Vagina (tissue), 2 donors: ENCODE data around the gene CSRNP3. TPM values are rescaled to one million over a fixed set of nuclear protein-coding genes. Genes with fewer than 3 reads are reported as not detected.

ENCODE experiments used
- DNase-seq, 2 donors: peaks; one replicate each; pipeline ENCODE4 v3.0.0-alpha.2; 2017; ENCODE audit errors: extremely low spot score in 2 of 2
- H3K27ac ChIP-seq: fragments of 200-600 bp; sonication (generic); one replicate; pipeline ENCODE4 v1.5.1; 2019
- H3K27me3 ChIP-seq: fragments of 200-600 bp; sonication (generic); one replicate; pipeline ENCODE4 v1.5.1; 2019
- H3K36me3 ChIP-seq, 2 donors: fragments of 200-600 bp; sonication (generic); one replicate each; pipeline ENCODE4 v1.5.1; 2017 to 2019
- H3K4me1 ChIP-seq: fragments of 200-600 bp; sonication (generic); one replicate; pipeline ENCODE4 v1.5.1; 2019
- H3K4me3 ChIP-seq, 2 donors: fragments of 200-600 bp; sonication (generic); 1 replicate in 1 of 2; 2 replicates in 1 of 2; pipeline ENCODE4 v1.5.1; 2016 to 2019
- H3K9me3 ChIP-seq: fragments of 200-600 bp; sonication (generic); one replicate; pipeline ENCODE4 v1.5.1; 2019
- CTCF ChIP-seq, 3 experiments: fragments of 450-650 bp in 2 of 3; fragments of 200-600 bp in 1 of 3; sonication (generic) in 1 of 3; IDR thresholded peaks; one replicate each; pipeline ENCODE4 v1.5.1; 2017 to 2019; ENCODE audit warnings: antibody characterized with exemption in 3 of 3, mild to moderate bottlenecking in 2 of 3, moderate library complexity in 2 of 3
- POLR2A ChIP-seq, 2 donors: fragments of 450-650 bp; IDR thresholded peaks; one replicate each; pipeline ENCODE4 v1.6.1; 2017; ENCODE audit warnings: antibody characterized with exemption in 2 of 2, mild to moderate bottlenecking in 2 of 2, moderate library complexity in 2 of 2
- POLR2AphosphoS5 ChIP-seq, 2 donors: sonication (generic); formaldehyde crosslinking; IDR thresholded peaks; one replicate each; pipeline ENCODE4 v1.9.0; 2017; ENCODE audit warnings: antibody characterized with exemption in 2 of 2, mild to moderate bottlenecking in 2 of 2, low read depth in 1 of 2; ENCODE audit not compliant: insufficient read depth in 1 of 2
- intact Hi-C: fragments of 100-400 bp; cut with DNase I; formaldehyde crosslinking; loops from one replicate; pipeline ENCODE4 v1.15.1; 2023
- total RNA-seq: library from RNA; depleted of rRNA; stranded (reverse); fragments of >200 nt; gene quantifications from one replicate; pipeline ENCODE4 v1.2.3, GENCODE V29; 2016

The CSRNP3 gene
- total RNA-seq, 1 donor from 2014 or later, result 2.7 TPM

GRCh38 chr2:165621086-165621560 is 151.6 kb downstream of the CSRNP3 start:
- no peak overlapping the region for H3K27ac ChIP-seq
- intact Hi-C loops, result no loop called here
- no peak for DNase-seq
- no peak overlapping the region for H3K4me3 ChIP-seq
- no peaks in the 10 kb centered on the region for H3K27me3 ChIP-seq
- peaks cover 10% of the 10 kb centered on the region for H3K4me1 ChIP-seq
- no peak for TF ChIP-seq POLR2A (IDR thresholded peaks at IDR 0.05)
- no peak for TF ChIP-seq CTCF (IDR thresholded peaks at IDR 0.05)
- TF ChIP-seq POLR2AphosphoS5 (IDR thresholded peaks at IDR 0.05; ENCODE audit: insufficient read depth in 1 of 2, low read depth in 1 of 2), result peak in 1 of 2 donors; percentile 37
- peaks cover 0 to 4% of the 10 kb centered on the region in 2 donors for H3K36me3 ChIP-seq
- H3K9me3 ChIP-seq, result no peaks in the 10 kb centered on the region

- TF ChIP-seq CTCF (IDR thresholded peaks at IDR 0.05) (no peak), POLR2AphosphoS5 (IDR thresholded peaks at IDR 0.05; ENCODE audit: insufficient read depth in 1 of 2, low read depth in 1 of 2) (no peak), POLR2A (IDR thresholded peaks at IDR 0.05) (no peak)
These were observed 153.7 kb downstream of the CSRNP3 start for GRCh38 chr2:165623161-165623560.

DNA sequence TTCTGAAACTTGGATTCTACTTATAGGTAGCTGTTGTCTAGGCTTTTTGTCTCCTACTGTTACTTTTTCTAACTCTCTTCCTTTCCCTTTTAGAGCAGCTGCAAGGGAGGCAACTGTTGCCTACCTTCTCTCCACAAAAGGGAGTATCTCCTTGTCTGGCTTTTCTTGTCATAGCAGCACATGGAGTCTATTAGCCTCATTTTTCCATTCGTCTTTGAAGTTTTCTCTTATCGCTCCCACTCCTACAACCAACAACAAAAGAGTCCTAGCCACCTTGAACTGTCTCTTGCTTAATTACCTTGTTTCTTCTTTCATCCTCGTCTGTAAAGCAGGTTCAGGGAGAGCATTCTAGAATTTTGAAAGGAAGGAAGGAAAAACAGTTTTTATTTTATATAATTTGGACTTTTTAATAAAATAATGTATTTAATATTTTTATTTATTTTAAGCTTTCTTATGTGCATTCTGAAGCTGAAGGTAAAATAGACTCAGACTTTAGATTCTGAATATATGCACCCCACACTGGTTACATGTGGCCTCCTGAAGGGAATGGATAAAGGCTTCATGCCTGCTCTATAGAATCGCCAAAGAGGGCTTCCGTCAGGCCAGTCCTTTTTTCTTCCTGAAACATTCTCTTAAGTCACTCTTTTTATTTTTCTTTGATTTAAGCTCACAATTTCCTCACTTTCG is 154.4 kb downstream of the CSRNP3 start:
- H3K27ac ChIP-seq, result no peak overlapping the region
- intact Hi-C loops, result no loop called here
- H3K9me3 ChIP-seq, result no peaks in the 10 kb centered on the region
- no peak overlapping the region for H3K4me3 ChIP-seq
- H3K4me1 ChIP-seq, result peaks cover 10% of the 10 kb centered on the region
- H3K27me3 ChIP-seq, result no peaks in the 10 kb centered on the region
- TF ChIP-seq POLR2A (IDR thresholded peaks at IDR 0.05) (no peak), POLR2AphosphoS5 (IDR thresholded peaks at IDR 0.05; ENCODE audit: insufficient read depth in 1 of 2, low read depth in 1 of 2) (no peak), CTCF (IDR thresholded peaks at IDR 0.05) (no peak)
- no peak for DNase-seq
- H3K36me3 ChIP-seq, result no peaks in the 10 kb centered on the region

More at GRCh38 chr2:165623161-165623560, 153.7 kb downstream of the CSRNP3 start:
- no peaks in the 10 kb centered on the region for H3K9me3 ChIP-seq
- H3K4me1 ChIP-seq, result peaks cover 10% of the 10 kb centered on the region
- DNase-seq, result no peak
- intact Hi-C loops, result no loop called here
- no peak overlapping the region for H3K4me3 ChIP-seq
- H3K36me3 ChIP-seq, result no peaks in the 10 kb centered on the region
- no peaks in the 10 kb centered on the region for H3K27me3 ChIP-seq
- no peak overlapping the region for H3K27ac ChIP-seq

DNA sequence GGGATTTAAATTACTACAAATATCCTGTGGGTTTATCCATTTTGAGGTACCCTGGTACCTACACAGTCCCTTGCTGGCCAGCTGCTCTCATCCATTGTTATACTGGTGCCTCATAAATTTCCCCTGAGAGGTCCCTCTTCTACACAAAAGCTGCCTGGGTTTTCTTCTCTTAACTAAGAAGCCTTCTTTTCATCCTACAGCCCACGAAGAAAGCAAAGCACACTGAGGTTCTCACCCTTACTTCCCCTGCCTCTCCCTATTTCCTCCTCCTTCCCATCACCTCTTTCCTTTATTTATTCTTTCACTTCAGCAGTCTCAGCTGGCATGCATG is 154.9 kb downstream of the CSRNP3 start:
- Histone ChIP-seq H3K36me3 (no peaks in the 10 kb centered on the region), H3K27me3 (no peaks in the 10 kb centered on the region), H3K4me1 (peaks cover 10% of the 10 kb centered on the region), H3K27ac (no peak overlapping the region), H3K9me3 (no peaks in the 10 kb centered on the region), H3K4me3 (no peak overlapping the region)
- DNase-seq, result no peak
- intact Hi-C loops, result no loop called here
- TF ChIP-seq CTCF (IDR thresholded peaks at IDR 0.05), result no peak
- no peak for TF ChIP-seq POLR2A (IDR thresholded peaks at IDR 0.05)
- no peak for TF ChIP-seq POLR2AphosphoS5 (IDR thresholded peaks at IDR 0.05; ENCODE audit: insufficient read depth in 1 of 2, low read depth in 1 of 2)

DNA sequence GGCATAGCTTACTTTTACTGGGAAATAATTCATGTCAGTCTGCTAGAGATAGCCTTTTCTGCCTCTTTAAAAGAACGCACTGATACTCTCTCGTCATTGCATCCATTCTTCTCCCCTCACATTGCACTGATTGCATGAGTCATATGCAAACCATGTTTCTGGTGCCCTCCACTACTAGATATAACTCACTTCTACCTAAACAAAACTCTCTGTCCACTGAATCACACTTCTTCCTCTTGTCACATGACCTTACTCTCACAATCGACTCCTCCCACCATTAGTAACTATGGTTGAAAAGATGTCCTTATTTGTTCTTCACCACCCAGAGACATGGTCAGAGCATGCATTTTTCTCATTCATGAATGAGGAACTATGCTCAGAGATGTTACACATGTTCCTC is 158.0 kb downstream of the CSRNP3 start:
- intact Hi-C loops, result no loop called here

More for the DNA sequence above, 158.0 kb downstream of the CSRNP3 start:
- no peak for TF ChIP-seq POLR2AphosphoS5 (IDR thresholded peaks at IDR 0.05; ENCODE audit: insufficient read depth in 1 of 2, low read depth in 1 of 2)
- TF ChIP-seq CTCF (IDR thresholded peaks at IDR 0.05), result no peak
- TF ChIP-seq POLR2A (IDR thresholded peaks at IDR 0.05), result no peak
- H3K27ac ChIP-seq, result no peak overlapping the region
- no peaks in the 10 kb centered on the region for H3K36me3 ChIP-seq
- H3K4me1 ChIP-seq, result no peaks in the 10 kb centered on the region
- no peak overlapping the region for H3K4me3 ChIP-seq
- H3K27me3 ChIP-seq, result no peaks in the 10 kb centered on the region
- no peaks in the 10 kb centered on the region for H3K9me3 ChIP-seq
- no peak for DNase-seq
